ENCODE measurements around the gene MSMB. TPM values are rescaled to one million over a fixed set of nuclear protein-coding genes. Genes with fewer than 3 reads are reported as not detected.

The MSMB gene
- total and polyA plus RNA-seq, 7 donors = not detected

DNA sequence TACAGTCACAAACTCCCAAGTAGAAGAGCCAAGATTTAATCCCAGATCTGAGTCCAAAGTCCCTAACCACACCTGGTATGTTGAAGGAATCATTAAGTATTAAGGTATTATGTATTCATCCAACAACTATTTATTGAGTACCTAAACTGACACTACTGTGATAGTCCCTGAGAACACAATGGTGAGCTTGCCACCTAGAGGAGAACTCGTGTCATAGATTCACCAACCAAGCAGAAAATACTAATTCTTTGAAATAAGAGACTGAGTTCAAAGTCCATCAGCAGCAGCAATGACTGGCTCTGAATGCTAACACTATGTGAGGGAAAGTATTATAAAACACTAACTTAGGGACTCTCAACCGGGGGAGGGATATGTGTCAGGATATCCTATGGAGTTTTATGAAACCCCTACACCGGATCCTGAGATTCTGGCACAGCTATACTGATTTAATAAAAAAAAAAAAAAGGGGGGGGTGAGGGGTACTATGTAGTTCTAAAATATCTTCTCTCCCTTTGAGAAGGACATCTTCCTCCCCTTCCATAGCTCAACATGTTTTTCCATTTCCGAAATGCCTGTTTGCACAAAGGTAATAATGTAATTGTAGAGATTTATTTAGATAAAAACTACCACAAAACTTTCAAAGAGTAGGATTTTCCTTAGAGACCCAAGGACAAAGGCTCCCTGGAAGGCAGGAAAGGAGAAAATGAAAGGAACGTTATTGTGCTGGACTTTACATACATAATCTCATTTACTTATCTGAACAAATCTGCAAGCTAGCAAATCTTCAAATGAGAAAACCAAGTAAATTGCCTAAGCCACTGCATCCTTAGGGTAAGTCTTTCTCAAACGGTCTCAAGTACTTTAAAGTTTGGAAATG, 17.2 kb downstream of the MSMB start:
- intact Hi-C loops (cut with DNase I) = loop anchor here (10.0 kb wide), 1 partner anchor 54 kb away; the partner anchor contains the start of gene TIMM23
- Histone ChIP-seq H3K4me1 (peaks cover 0 to 61% (median 59%) of the 10 kb centered on the region in 4 donors), H3K9me3 (no peaks in the 10 kb centered on the region), H3K27ac (peak overlapping the region in 3 of 4 donors; percentile 91 to 93 (median 91)), H3K27me3 (no peaks in the 10 kb centered on the region), H3K36me3 (no peaks in the 10 kb centered on the region), H3K4me3 (peak overlapping the region in 3 of 4 donors; percentile 74 to 87 (median 75))
- WGBS, 2 donors = 5 to 25% methylated on average over 6 of the region's 6 CpGs
- no peak for DNase-seq
- TF ChIP-seq POLR2A (IDR thresholded peaks at IDR 0.05) = no peak
- TF ChIP-seq, protein P1, sequence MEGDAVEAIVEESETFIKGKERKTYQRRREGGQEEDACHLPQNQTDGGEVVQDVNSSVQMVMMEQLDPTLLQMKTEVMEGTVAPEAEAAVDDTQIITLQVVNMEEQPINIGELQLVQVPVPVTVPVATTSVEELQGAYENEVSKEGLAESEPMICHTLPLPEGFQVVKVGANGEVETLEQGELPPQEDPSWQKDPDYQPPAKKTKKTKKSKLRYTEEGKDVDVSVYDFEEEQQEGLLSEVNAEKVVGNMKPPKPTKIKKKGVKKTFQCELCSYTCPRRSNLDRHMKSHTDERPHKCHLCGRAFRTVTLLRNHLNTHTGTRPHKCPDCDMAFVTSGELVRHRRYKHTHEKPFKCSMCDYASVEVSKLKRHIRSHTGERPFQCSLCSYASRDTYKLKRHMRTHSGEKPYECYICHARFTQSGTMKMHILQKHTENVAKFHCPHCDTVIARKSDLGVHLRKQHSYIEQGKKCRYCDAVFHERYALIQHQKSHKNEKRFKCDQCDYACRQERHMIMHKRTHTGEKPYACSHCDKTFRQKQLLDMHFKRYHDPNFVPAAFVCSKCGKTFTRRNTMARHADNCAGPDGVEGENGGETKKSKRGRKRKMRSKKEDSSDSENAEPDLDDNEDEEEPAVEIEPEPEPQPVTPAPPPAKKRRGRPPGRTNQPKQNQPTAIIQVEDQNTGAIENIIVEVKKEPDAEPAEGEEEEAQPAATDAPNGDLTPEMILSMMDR (IDR thresholded peaks at IDR 0.05) = peak in 3 of 4 experiments; percentile 33 to 46 (median 39)
- no peak for TF ChIP-seq POLR2AphosphoS5 (IDR thresholded peaks at IDR 0.05)
- no peak for TF ChIP-seq EP300 (IDR thresholded peaks at IDR 0.05)

DNA sequence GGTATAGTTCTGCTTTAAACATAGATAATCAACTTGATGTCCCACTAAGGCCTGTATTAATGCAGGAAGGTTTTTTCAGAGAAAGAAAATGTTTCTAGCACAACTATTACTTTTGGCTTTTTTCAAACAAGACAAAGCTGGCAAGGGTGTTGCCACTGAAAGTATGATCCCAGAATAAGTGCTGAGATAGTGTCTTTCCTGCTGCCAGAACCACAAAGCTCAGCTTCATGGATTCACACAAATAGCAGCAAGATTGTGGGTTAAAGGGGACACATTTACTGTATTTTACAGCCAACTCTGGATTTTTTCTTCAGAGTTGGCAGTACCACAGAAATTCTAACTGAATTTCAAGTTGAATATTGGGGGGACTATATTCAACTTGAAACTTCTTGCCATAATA, 20.0 kb downstream of the MSMB start:
- no peaks in the 10 kb centered on the region for H3K27me3 ChIP-seq
- H3K36me3 ChIP-seq = no peaks in the 10 kb centered on the region
- no peak overlapping the region for H3K27ac ChIP-seq
- peaks cover 0 to 84% (median 74%) of the 10 kb centered on the region in 4 donors for H3K4me1 ChIP-seq
- no peak for TF ChIP-seq EP300 (IDR thresholded peaks at IDR 0.05)
- TF ChIP-seq POLR2AphosphoS5 (IDR thresholded peaks at IDR 0.05) = no peak
- TF ChIP-seq POLR2A (IDR thresholded peaks at IDR 0.05) = no peak
- TF ChIP-seq, protein P1 (IDR thresholded peaks at IDR 0.05) = no peak
- intact Hi-C loops (cut with DNase I) = loop anchor here (10.0 kb wide), 1 partner anchor 51 kb away; the partner anchor contains the start of gene TIMM23
- H3K4me3 ChIP-seq = no peak overlapping the region
- no peaks in the 10 kb centered on the region for H3K9me3 ChIP-seq
- no peak for DNase-seq

DNA sequence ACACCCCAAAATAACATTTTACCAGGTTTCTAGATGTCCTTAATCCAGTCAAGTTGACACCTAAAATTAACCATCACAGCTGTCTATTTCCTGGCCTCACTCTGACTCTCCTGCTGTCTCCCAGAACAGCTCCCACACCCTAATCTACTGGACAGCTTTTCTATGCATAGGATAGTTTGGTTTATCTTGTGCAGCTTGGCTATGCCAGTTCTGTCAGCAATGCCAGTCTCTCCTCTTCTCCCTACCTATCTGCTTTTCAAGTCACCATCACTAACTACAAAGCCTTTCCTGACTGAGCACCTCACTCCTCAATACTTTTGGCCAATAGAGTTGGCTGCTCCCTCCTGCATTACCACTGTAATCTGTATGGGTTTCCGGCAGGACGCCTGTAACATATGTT, 20.7 kb downstream of the MSMB start:
- WGBS, 2 donors = 89 to 90% methylated on average over 2 of the region's 2 CpGs
- no peak for DNase-seq
- H3K4me1 ChIP-seq = peaks cover 0 to 91% (median 81%) of the 10 kb centered on the region in 4 donors
- H3K9me3 ChIP-seq = no peaks in the 10 kb centered on the region
- H3K27ac ChIP-seq = peak overlapping the region in 1 of 4 donors; percentile 0
- no peak overlapping the region for H3K4me3 ChIP-seq
- no peaks in the 10 kb centered on the region for H3K27me3 ChIP-seq
- H3K36me3 ChIP-seq = no peaks in the 10 kb centered on the region
- TF ChIP-seq EP300 (IDR thresholded peaks at IDR 0.05) (no peak), POLR2AphosphoS5 (IDR thresholded peaks at IDR 0.05) (no peak), POLR2A (IDR thresholded peaks at IDR 0.05) (no peak)
- TF ChIP-seq, protein P1 (IDR thresholded peaks at IDR 0.05) = no peak
- intact Hi-C loops (cut with DNase I) = loop anchor here (10.0 kb wide), 1 partner anchor 51 kb away; the partner anchor contains the start of gene TIMM23

DNA sequence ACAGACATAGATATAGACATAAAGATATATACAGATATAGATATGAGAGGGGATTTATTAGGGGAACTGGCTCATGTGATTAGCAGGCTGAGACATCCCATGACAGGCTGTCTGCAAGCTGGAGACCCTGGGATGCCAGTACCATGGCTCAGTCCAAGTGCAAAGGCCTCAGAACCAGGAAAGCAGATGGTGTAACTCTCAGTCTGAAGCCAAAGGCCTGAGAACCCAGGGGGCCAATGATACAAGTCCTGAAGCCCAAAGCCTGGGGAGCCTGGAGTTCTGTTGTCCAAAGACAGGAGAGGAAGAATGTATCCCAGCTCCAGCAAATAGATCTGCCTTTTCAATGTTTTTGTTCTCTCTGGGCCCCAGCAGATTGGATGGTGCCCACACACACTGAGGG, 21.1 kb downstream of the MSMB start:
- no peaks in the 10 kb centered on the region for H3K9me3 ChIP-seq
- intact Hi-C loops (cut with DNase I) = loop anchor here (10.0 kb wide), 1 partner anchor 50 kb away; the partner anchor contains the start of gene TIMM23
- H3K27me3 ChIP-seq = no peaks in the 10 kb centered on the region
- TF ChIP-seq POLR2A (IDR thresholded peaks at IDR 0.05) (no peak), EP300 (IDR thresholded peaks at IDR 0.05) (no peak), POLR2AphosphoS5 (IDR thresholded peaks at IDR 0.05) (no peak)
- TF ChIP-seq, protein P1 (IDR thresholded peaks at IDR 0.05) = no peak
- H3K4me1 ChIP-seq = peaks cover 0 to 95% (median 85%) of the 10 kb centered on the region in 4 donors
- no peaks in the 10 kb centered on the region for H3K36me3 ChIP-seq
- no peak overlapping the region for H3K4me3 ChIP-seq
- no peak for DNase-seq
- H3K27ac ChIP-seq = peak overlapping the region in 1 of 4 donors; percentile 0
